ENCODE measurements around the gene PAGE2.
"Not testable (repeated sequence)": the region's sequence is repeated elsewhere in the genome, so short reads cannot be mapped to it uniquely, and the experiment has no call there.

Gene PAGE2

DNA sequence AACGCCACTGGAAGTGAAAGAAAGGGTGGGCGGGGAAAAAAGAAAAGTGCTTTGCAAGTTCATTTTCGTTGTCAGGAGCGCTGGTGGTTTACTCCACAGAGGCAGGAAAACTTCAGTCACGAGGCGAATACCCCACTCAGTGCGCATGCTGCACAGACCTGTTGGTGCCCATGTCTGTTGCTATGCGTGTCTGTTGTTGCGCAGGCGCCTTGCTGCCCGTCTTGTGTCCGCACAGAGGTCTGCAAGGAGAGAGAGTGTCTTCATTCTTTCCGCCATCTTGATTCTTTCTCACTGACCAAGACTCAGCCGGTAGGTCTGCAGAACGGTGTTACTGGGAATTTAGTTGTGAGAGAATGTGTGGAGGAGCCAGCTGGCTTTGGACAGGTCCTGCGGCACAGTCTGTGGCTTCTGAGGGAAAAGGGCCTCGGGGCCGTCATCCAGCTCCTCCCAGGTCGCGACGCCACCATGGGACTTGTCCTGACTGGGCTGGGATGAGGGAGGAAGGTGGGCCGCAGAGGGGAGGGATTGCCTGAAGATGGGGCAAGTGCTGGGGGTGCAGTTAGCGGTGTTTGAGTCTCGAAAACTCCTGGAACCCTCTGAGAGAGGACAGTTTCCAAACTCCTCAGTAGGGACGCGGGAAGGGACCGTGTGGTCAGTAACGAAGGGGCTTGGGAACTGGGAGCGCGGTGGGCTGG, at the start of gene PAGE2:
TSS of gene PAGE2 (plus strand) at position 224 of the 695 bp plus-strand sequence. CDS start 1,003 bp downstream, outside the sequence.
- Mint-ChIP-seq H3K4me3 (no peak within 1 kb of the TSS), H3K36me3 (ENCODE audit: low read depth) (no peaks in the 10 kb centered on the region), H3K27ac (no peak within 1 kb of the TSS), H3K4me1 (ENCODE audit: low read depth) (no peaks in the 10 kb centered on the region), H3K9me3 (no peaks in the 10 kb centered on the region), H3K27me3 (ENCODE audit: low read depth) (no peaks in the 10 kb centered on the region)

DNA sequence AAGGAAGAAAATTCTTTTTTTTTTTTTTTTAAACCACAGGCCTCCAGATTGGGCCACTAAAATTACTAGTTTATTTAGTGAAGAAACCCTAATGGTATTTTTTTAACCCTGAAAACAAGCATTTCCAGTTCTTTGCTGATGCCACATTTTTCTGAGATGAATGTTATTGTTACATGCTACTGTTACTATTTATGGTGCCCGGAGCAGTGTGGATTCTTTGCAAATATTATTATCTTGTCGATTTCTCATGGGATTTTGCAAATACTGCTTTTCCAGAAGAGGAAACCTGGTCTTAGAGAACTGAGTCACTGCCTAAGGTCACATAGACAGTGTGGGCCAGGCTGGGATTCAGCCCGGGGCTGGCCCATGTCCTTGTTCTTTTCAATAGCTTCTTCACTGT, 49.3 kb upstream of the PAGE2 start:
- H3K9me3 Mint-ChIP-seq, result no peaks in the 10 kb centered on the region
- H3K27me3 Mint-ChIP-seq (ENCODE audit: low read depth), result no peaks in the 10 kb centered on the region
- H3K36me3 Mint-ChIP-seq (ENCODE audit: low read depth), result no peaks in the 10 kb centered on the region
- no peaks in the 10 kb centered on the region for H3K4me1 Mint-ChIP-seq (ENCODE audit: low read depth)
- no peak overlapping the region for H3K4me3 Mint-ChIP-seq
- H3K27ac Mint-ChIP-seq, result no peak overlapping the region

GRCh38 chrX:55041514-55041913, 47.3 kb upstream of the PAGE2 start:
- no peak overlapping the region for H3K27ac Mint-ChIP-seq
- no peak overlapping the region for H3K4me3 Mint-ChIP-seq
- no peaks in the 10 kb centered on the region for H3K27me3 Mint-ChIP-seq (ENCODE audit: low read depth)
- H3K36me3 Mint-ChIP-seq (ENCODE audit: low read depth), result no peaks in the 10 kb centered on the region
- no peaks in the 10 kb centered on the region for H3K9me3 Mint-ChIP-seq
- no peaks in the 10 kb centered on the region for H3K4me1 Mint-ChIP-seq (ENCODE audit: low read depth)

GRCh38 chrX:55050599-55050998, 38.2 kb upstream of the PAGE2 start:
- not testable (repeated sequence) for H3K27me3 Mint-ChIP-seq (ENCODE audit: low read depth); H3K27ac Mint-ChIP-seq; H3K9me3 Mint-ChIP-seq; H3K4me1 Mint-ChIP-seq (ENCODE audit: low read depth); H3K4me3 Mint-ChIP-seq; H3K36me3 Mint-ChIP-seq (ENCODE audit: low read depth)

- no peak overlapping the region for H3K27ac Mint-ChIP-seq
These were observed 31.8 kb upstream of the PAGE2 start for GRCh38 chrX:55056820-55057674.

GRCh38 chrX:55057675-55058249, 31.1 kb upstream of the PAGE2 start:
- no peak overlapping the region for H3K27ac Mint-ChIP-seq
- peaks cover 9% of the 10 kb centered on the region for H3K4me1 Mint-ChIP-seq (ENCODE audit: low read depth)
- H3K36me3 Mint-ChIP-seq (ENCODE audit: low read depth), result no peaks in the 10 kb centered on the region
- H3K4me3 Mint-ChIP-seq, result peak overlapping the region; percentile 77
- H3K9me3 Mint-ChIP-seq, result no peaks in the 10 kb centered on the region
- no peaks in the 10 kb centered on the region for H3K27me3 Mint-ChIP-seq (ENCODE audit: low read depth)

More at GRCh38 chrX:55056820-55057674, 31.8 kb upstream of the PAGE2 start:
- Mint-ChIP-seq H3K4me3 (peak overlapping the region; percentile 77), H3K9me3 (no peaks in the 10 kb centered on the region), H3K36me3 (ENCODE audit: low read depth) (no peaks in the 10 kb centered on the region), H3K4me1 (ENCODE audit: low read depth) (peaks cover 9% of the 10 kb centered on the region), H3K27me3 (ENCODE audit: low read depth) (no peaks in the 10 kb centered on the region)

DNA sequence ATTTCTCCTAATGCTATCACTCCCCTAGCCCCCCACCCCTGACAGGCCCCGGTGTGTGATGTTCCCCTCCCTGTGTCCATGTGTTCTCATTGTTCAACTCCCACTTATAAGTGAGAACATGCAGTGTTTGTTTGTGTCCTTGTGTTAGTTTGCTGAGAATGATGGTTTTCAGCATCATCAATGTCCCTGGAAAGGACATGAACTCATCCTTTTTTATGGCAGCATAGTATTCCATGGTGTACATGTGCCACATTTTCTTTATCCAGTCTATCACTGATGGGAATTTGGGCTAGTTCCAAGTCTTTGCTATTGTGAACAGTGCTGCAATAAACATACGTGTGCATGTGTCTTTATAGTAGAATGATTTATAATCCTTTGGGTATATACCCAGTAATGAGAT, 21.6 kb upstream of the PAGE2 start:
- not testable (repeated sequence) for H3K4me3 Mint-ChIP-seq; H3K36me3 Mint-ChIP-seq (ENCODE audit: low read depth); H3K27me3 Mint-ChIP-seq (ENCODE audit: low read depth); H3K4me1 Mint-ChIP-seq (ENCODE audit: low read depth); H3K9me3 Mint-ChIP-seq; H3K27ac Mint-ChIP-seq

GRCh38 chrX:55072286-55072685, 16.5 kb upstream of the PAGE2 start:
- peaks cover 3% of the 10 kb centered on the region for H3K27me3 Mint-ChIP-seq (ENCODE audit: low read depth)
- H3K36me3 Mint-ChIP-seq (ENCODE audit: low read depth), result no peaks in the 10 kb centered on the region
- H3K27ac Mint-ChIP-seq, result no peak overlapping the region
- H3K4me1 Mint-ChIP-seq (ENCODE audit: low read depth), result no peaks in the 10 kb centered on the region
- H3K9me3 Mint-ChIP-seq, result no peaks in the 10 kb centered on the region
- H3K4me3 Mint-ChIP-seq, result no peak overlapping the region

GRCh38 chrX:55074851-55075467, 13.9 kb upstream of the PAGE2 start, which contains the start of gene PAGE2B:
Gene PAGE2B, plus strand, starts transcription at chrX:55075030. Its CDS starts 1,012 bp downstream, at chrX:55076042.
- H3K27ac Mint-ChIP-seq, result no peak within 1 kb of the TSS

GRCh38 chrX:55098691-55099090, 9.9 kb downstream of the PAGE2 start:
- no peaks in the 10 kb centered on the region for H3K27me3 Mint-ChIP-seq (ENCODE audit: low read depth)
- H3K9me3 Mint-ChIP-seq, result no peaks in the 10 kb centered on the region
- H3K27ac Mint-ChIP-seq, result no peak overlapping the region
- H3K36me3 Mint-ChIP-seq (ENCODE audit: low read depth), result no peaks in the 10 kb centered on the region
- H3K4me1 Mint-ChIP-seq (ENCODE audit: low read depth), result peaks cover 4% of the 10 kb centered on the region
- H3K4me3 Mint-ChIP-seq, result no peak overlapping the region

More at GRCh38 chrX:55074851-55075467, 13.9 kb upstream of the PAGE2 start, which contains the start of gene PAGE2B:
- Mint-ChIP-seq H3K27me3 (ENCODE audit: low read depth) (no peaks in the 10 kb centered on the region), H3K9me3 (no peaks in the 10 kb centered on the region), H3K4me3 (no peak within 1 kb of the TSS), H3K36me3 (ENCODE audit: low read depth) (no peaks in the 10 kb centered on the region), H3K4me1 (ENCODE audit: low read depth) (no peaks in the 10 kb centered on the region)

DNA sequence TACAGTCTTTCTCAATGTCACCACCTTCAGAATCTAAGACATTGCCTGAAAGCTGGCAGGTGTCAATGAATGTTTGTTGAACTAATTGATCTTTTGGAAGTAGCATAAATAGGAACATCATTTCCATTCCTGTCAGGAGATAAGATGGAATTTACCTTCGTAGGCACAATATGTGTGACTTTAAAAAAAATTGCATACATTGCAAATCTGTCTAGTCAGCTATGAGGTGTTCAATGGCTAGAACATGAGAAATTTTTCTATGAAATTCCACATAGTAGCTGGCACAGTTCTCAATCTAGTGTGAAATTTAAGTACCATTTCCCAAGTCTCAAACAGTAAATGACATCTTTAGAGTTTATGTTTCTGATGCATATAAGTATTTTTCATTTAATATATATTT, 10.3 kb downstream of the PAGE2 start:
- Mint-ChIP-seq H3K4me3 (no peak overlapping the region), H3K36me3 (ENCODE audit: low read depth) (no peaks in the 10 kb centered on the region), H3K27ac (no peak overlapping the region), H3K27me3 (ENCODE audit: low read depth) (no peaks in the 10 kb centered on the region), H3K9me3 (no peaks in the 10 kb centered on the region), H3K4me1 (ENCODE audit: low read depth) (peaks cover 4% of the 10 kb centered on the region)

DNA sequence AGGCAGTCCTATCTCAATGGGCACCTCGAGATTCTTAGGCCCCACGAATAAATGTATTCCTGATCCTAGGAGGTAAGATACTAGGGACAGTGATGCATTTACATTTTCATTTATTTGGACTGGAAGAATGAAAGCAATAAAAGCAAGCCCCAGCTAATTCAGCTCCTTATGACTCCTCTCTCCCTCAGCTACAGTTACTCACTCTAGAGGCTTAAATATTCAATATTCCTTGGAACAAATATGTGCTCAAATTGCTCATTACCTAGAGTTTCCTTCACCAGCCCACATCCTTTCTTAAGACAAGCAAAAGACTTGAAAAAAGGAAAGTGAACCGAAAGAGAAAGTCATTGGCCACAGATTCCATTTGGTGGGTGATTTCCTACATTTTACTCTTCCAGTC, 13.9 kb downstream of the PAGE2 start:
- H3K36me3 Mint-ChIP-seq (ENCODE audit: low read depth), result no peaks in the 10 kb centered on the region
- no peaks in the 10 kb centered on the region for H3K9me3 Mint-ChIP-seq
- H3K27me3 Mint-ChIP-seq (ENCODE audit: low read depth), result no peaks in the 10 kb centered on the region
- H3K4me3 Mint-ChIP-seq, result no peak overlapping the region
- no peak overlapping the region for H3K27ac Mint-ChIP-seq
- H3K4me1 Mint-ChIP-seq (ENCODE audit: low read depth), result peaks cover 4% of the 10 kb centered on the region

- Mint-ChIP-seq H3K36me3 (ENCODE audit: low read depth) (no peaks in the 10 kb centered on the region), H3K27me3 (ENCODE audit: low read depth) (no peaks in the 10 kb centered on the region), H3K4me1 (ENCODE audit: low read depth) (peaks cover 4% of the 10 kb centered on the region), H3K9me3 (no peaks in the 10 kb centered on the region), H3K4me3 (no peak overlapping the region), H3K27ac (no peak overlapping the region)
These were observed 18.4 kb downstream of the PAGE2 start for GRCh38 chrX:55107262-55107661.

- Mint-ChIP-seq H3K4me1 (ENCODE audit: low read depth) (peaks cover 2% of the 10 kb centered on the region), H3K27ac (no peak overlapping the region), H3K27me3 (ENCODE audit: low read depth) (no peaks in the 10 kb centered on the region), H3K9me3 (no peaks in the 10 kb centered on the region), H3K36me3 (ENCODE audit: low read depth) (no peaks in the 10 kb centered on the region), H3K4me3 (no peak overlapping the region)
These were observed 19.1 kb downstream of the PAGE2 start for GRCh38 chrX:55107911-55108310.

Data from T-helper 1 cell treated with Interleukin-12 subunit alpha and Interleukin-12 subunit beta and Interleukin-4 antibody, amounts not matched to agents 30 μg/mL and 1 μg/mL, for 36 hours (primary cell).